ENCODE data around the gene SLC25A53. TPM values are rescaled to one million over a fixed set of nuclear protein-coding genes. Genes with fewer than 3 reads are reported as not detected.

The SLC25A53 gene
- total and polyA plus RNA-seq, 2 experiments from 2014 or later = 5.7 to 6.8 TPM

DNA sequence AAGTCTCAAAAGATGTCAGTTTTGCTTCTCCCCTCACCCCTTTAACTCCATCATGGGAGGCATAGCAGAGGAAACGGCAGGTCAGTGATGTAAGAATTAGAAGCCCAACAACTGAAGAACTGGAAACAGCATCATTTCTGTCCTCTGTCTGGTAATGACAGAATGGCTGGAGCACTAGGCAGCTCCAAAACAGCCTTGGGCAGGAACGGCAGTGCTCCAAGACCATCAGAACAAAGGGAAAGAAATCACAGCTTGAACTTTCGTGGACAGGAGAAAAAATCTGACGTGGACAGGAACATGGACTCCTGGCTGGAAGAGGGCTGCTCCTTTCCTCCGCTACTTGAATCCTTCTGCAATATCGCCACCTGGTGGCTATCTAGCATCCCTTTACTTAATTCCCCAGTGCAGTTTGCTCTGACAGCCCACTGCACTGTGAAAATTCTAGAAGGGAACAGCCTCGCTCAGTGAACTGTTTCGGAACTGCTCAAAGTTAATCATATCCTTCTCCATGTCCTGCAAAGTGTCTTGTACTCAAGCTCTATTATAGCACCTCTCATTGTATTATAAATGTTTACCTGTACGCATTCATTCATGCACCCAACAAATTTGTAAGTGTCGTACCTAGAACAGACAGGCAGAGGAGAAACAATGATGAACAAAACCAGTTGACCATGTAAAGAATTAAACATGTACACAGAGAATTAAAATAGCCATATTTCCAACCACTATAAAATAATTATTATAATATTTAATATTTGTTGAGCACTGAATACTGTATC is 20.4 kb downstream of the SLC25A53 start:
- Histone ChIP-seq H3K27ac (peak overlapping the region; percentile 72), H2AFZ (peak overlapping the region; percentile 92), H3K4me1 (ENCODE audit: insufficient read depth) (no peaks in the 10 kb centered on the region), H3K27me3 (no peaks in the 10 kb centered on the region), H3K9me3 (ENCODE audit: low read depth) (no peaks in the 10 kb centered on the region), H3K9me2 (replicated peaks; ENCODE audit: insufficient read depth) (no peaks in the 10 kb centered on the region), H3K4me3 (peak overlapping the region; percentile 24), H3K36me3 (replicated peaks; ENCODE audit: insufficient read depth, low read depth) (no peaks in the 10 kb centered on the region), H4K20me1 (ENCODE audit: insufficient read depth, poor library complexity, severe bottlenecking) (no peaks in the 10 kb centered on the region), H3K79me2 (peaks cover 6% of the 10 kb centered on the region), H3K4me2 (peak overlapping the region; percentile 72)
- WGBS (ENCODE audit: low lambda C conversion rate, missing lambda C conversion rate) = 41% methylated on average over 10 of the region's 10 CpGs
- TF ChIP-seq, protein P1, sequence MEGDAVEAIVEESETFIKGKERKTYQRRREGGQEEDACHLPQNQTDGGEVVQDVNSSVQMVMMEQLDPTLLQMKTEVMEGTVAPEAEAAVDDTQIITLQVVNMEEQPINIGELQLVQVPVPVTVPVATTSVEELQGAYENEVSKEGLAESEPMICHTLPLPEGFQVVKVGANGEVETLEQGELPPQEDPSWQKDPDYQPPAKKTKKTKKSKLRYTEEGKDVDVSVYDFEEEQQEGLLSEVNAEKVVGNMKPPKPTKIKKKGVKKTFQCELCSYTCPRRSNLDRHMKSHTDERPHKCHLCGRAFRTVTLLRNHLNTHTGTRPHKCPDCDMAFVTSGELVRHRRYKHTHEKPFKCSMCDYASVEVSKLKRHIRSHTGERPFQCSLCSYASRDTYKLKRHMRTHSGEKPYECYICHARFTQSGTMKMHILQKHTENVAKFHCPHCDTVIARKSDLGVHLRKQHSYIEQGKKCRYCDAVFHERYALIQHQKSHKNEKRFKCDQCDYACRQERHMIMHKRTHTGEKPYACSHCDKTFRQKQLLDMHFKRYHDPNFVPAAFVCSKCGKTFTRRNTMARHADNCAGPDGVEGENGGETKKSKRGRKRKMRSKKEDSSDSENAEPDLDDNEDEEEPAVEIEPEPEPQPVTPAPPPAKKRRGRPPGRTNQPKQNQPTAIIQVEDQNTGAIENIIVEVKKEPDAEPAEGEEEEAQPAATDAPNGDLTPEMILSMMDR (IDR thresholded peaks at IDR 0.05; ENCODE audit: poor library complexity) = peak; percentile 74
- TF ChIP-seq EZH2 (IDR thresholded peaks at IDR 0.05; ENCODE audit: borderline replicate concordance) (no peak), EZH2phosphoT487 (IDR thresholded peaks at IDR 0.05; ENCODE audit: low read depth, severe bottlenecking, unreplicated experiment) (no peak)
- DNase-seq (ENCODE audit: low spot score) = peak; percentile 94

DNA sequence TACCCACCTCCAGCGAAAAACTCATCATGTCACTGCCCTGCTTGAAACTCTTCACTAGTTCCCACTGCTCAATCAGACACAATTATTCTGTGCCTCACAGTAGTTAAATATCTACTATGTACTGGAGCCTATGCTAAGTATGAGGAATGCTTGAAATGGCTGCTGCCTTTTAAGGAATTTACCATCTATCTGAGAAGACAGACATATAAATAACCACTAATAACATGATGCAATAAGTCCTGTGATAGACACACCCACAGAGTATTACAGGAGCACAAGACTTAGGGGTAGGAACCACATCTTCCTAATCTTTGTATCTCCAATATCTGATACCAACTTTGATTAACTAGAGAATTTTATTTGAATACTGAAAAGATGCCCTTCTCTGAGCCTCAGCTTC is 21.1 kb downstream of the SLC25A53 start:
- Histone ChIP-seq H3K4me2 (peak overlapping the region; percentile 72), H4K20me1 (ENCODE audit: insufficient read depth, poor library complexity, severe bottlenecking) (no peaks in the 10 kb centered on the region), H3K9me2 (replicated peaks; ENCODE audit: insufficient read depth) (no peaks in the 10 kb centered on the region), H2AFZ (peak overlapping the region; percentile 92), H3K4me3 (peak overlapping the region; percentile 24), H3K9me3 (ENCODE audit: low read depth) (no peaks in the 10 kb centered on the region), H3K27ac (no peak overlapping the region), H3K4me1 (ENCODE audit: insufficient read depth) (no peaks in the 10 kb centered on the region), H3K79me2 (peaks cover 6% of the 10 kb centered on the region), H3K27me3 (no peaks in the 10 kb centered on the region), H3K36me3 (replicated peaks; ENCODE audit: insufficient read depth, low read depth) (no peaks in the 10 kb centered on the region)
- TF ChIP-seq EZH2phosphoT487 (IDR thresholded peaks at IDR 0.05; ENCODE audit: low read depth, severe bottlenecking, unreplicated experiment) (no peak), EZH2 (IDR thresholded peaks at IDR 0.05; ENCODE audit: borderline replicate concordance) (no peak)
- TF ChIP-seq, protein P1 (IDR thresholded peaks at IDR 0.05; ENCODE audit: poor library complexity) = no peak
- WGBS (ENCODE audit: low lambda C conversion rate, missing lambda C conversion rate) = 72% methylated on average over 1 of the region's 1 CpG
- DNase-seq (ENCODE audit: low spot score) = no peak

DNA sequence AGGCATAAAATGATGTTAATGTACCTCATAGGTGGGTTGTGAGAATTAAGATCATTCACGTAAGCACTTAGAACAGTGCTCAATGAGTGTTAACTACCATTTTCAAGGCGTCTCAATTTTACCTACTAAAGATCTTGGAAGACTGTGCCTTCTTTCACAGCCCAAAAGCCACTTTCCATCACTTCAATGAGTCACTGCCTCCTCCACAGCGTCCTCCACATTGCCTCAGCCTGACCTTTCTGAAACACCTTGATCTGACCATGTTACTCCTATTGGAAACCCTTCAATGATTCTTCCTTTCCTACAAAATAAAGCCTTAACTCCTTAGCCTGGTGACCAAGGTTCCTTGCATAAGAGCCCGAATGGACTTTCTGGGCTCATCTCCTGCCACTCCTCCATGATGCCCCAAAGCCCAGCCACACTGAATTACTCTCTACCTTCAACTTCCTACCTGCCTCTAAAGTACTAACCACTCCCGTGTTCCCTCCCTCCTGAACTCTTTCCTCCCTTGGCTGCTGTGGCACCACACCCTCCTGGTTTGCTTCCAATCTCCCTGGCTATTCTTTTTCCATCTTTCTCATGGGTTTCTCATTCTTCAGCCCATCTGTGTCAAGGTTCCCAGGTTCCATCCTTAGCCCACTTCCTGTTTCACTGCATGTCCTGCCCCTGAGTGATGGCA is 22.1 kb downstream of the SLC25A53 start:
- H3K79me2 ChIP-seq = peaks cover 6% of the 10 kb centered on the region
- DNase-seq (ENCODE audit: low spot score) = no peak
- no peak for TF ChIP-seq EZH2 (IDR thresholded peaks at IDR 0.05; ENCODE audit: borderline replicate concordance)
- TF ChIP-seq, protein P1 (IDR thresholded peaks at IDR 0.05; ENCODE audit: poor library complexity) = no peak
- TF ChIP-seq EZH2phosphoT487 (IDR thresholded peaks at IDR 0.05; ENCODE audit: low read depth, severe bottlenecking, unreplicated experiment) = no peak
- H3K9me3 ChIP-seq (ENCODE audit: low read depth) = no peaks in the 10 kb centered on the region
- no peaks in the 10 kb centered on the region for H3K27me3 ChIP-seq
- H4K20me1 ChIP-seq (ENCODE audit: insufficient read depth, poor library complexity, severe bottlenecking) = no peaks in the 10 kb centered on the region
- H3K4me1 ChIP-seq (ENCODE audit: insufficient read depth) = no peaks in the 10 kb centered on the region
- no peak overlapping the region for H2AFZ ChIP-seq
- no peaks in the 10 kb centered on the region for H3K9me2 ChIP-seq (replicated peaks; ENCODE audit: insufficient read depth)
- H3K36me3 ChIP-seq (replicated peaks; ENCODE audit: insufficient read depth, low read depth) = no peaks in the 10 kb centered on the region
- H3K4me3 ChIP-seq = no peak overlapping the region
- H3K27ac ChIP-seq = no peak overlapping the region
- 68% methylated on average over 5 of the region's 5 CpGs for WGBS (ENCODE audit: low lambda C conversion rate, missing lambda C conversion rate)
- no peak overlapping the region for H3K4me2 ChIP-seq
